H9 (cell line): ENCODE data around the gene TTC17. TPM values are rescaled to one million over a fixed set of nuclear protein-coding genes. Genes with fewer than 3 reads are reported as not detected.

ENCODE experiments used
- DNase-seq: peaks from one replicate; pipeline ENCODE4 v3.0.0-alpha.2; 2017
- H2AFZ ChIP-seq: one replicate; pipeline ENCODE4 v1.6.1; 2013; ENCODE audit warnings: mild to moderate bottlenecking, low read length, control low read depth, moderate library complexity
- H2AK5ac ChIP-seq: 2 replicates; pipeline ENCODE4 v1.6.1; 2013; ENCODE audit warnings: low read length, control low read depth, mixed read lengths; ENCODE audit not compliant: insufficient read length
- H2BK120ac ChIP-seq: one replicate; pipeline ENCODE4 v1.6.1; 2013; ENCODE audit warnings: low read depth, mild to moderate bottlenecking, low read length, control low read depth, inconsistent platforms; ENCODE audit not compliant: poor library complexity, severe bottlenecking
- H2BK12ac ChIP-seq: 2 replicates; pipeline ENCODE4 v1.6.1; 2013; ENCODE audit warnings: low read length, control low read depth, mixed read lengths, low read depth; ENCODE audit not compliant: insufficient read length
- H2BK15ac ChIP-seq: 2 replicates; pipeline ENCODE4 v1.6.1; 2013; ENCODE audit warnings: low read depth, low read length, control low read depth
- H2BK20ac ChIP-seq: one replicate; pipeline ENCODE4 v1.6.1; 2013; ENCODE audit warnings: low read depth, mild to moderate bottlenecking, low read length, control low read depth, inconsistent platforms; ENCODE audit not compliant: poor library complexity, severe bottlenecking
- H2BK5ac ChIP-seq: 2 replicates; pipeline ENCODE4 v1.6.1; 2013; ENCODE audit warnings: low read length, control low read depth, mixed read lengths; ENCODE audit not compliant: insufficient read length
- H3K14ac ChIP-seq: 2 replicates; pipeline ENCODE4 v1.6.1; 2013; ENCODE audit warnings: low read length, control low read depth; ENCODE audit not compliant: insufficient read depth
- H3K18ac ChIP-seq: 2 replicates; pipeline ENCODE4 v1.6.1; 2013; ENCODE audit warnings: low read depth, mild to moderate bottlenecking, mixed read lengths, low read length, control low read depth; ENCODE audit not compliant: insufficient read length
- H3K23ac ChIP-seq: 2 replicates; pipeline ENCODE4 v1.6.1; 2013; ENCODE audit warnings: low read length, control low read depth, mixed read lengths, low read depth; ENCODE audit not compliant: insufficient read length
- H3K23me2 ChIP-seq: 2 replicates; pipeline ENCODE4 v1.6.1; 2013; ENCODE audit warnings: low read depth, mild to moderate bottlenecking, mixed read lengths, low read length, control low read depth; ENCODE audit not compliant: insufficient read length, poor library complexity, severe bottlenecking
- H3K27ac ChIP-seq: 2 replicates; pipeline ENCODE4 v1.5.1; 2013; ENCODE audit warnings: low read length, control low read depth, mixed read lengths, low read depth; ENCODE audit not compliant: insufficient read length
- H3K27me3 ChIP-seq: 2 replicates; pipeline ENCODE4 v1.6.1; 2013; ENCODE audit warnings: low read length, control low read depth, inconsistent platforms; ENCODE audit not compliant: insufficient read depth
- H3K4ac ChIP-seq: 2 replicates; pipeline ENCODE4 v1.6.1; 2013; ENCODE audit warnings: low read depth, mild to moderate bottlenecking, control low read depth, inconsistent platforms, low read length, moderate library complexity
- H3K4me1 ChIP-seq: 2 replicates; pipeline ENCODE4 v1.6.1; 2013; ENCODE audit warnings: low read length, control low read depth, inconsistent platforms; ENCODE audit not compliant: insufficient read depth
- H3K4me2 ChIP-seq: 2 replicates; pipeline ENCODE4 v1.6.1; 2013; ENCODE audit warnings: low read length, control low read depth, mixed read lengths; ENCODE audit not compliant: insufficient read length, insufficient read depth
- H3K56ac ChIP-seq: 2 replicates; pipeline ENCODE4 v1.6.1; 2013; ENCODE audit warnings: low read depth, mild to moderate bottlenecking, mixed read lengths, low read length, control low read depth; ENCODE audit not compliant: insufficient read length
- H3K79me1 ChIP-seq: 2 replicates; pipeline ENCODE4 v1.6.1; 2013; ENCODE audit warnings: low read depth, mild to moderate bottlenecking, moderate library complexity, low read length, control low read depth, inconsistent platforms; ENCODE audit not compliant: insufficient read depth, poor library complexity, severe bottlenecking
- H3K79me2 ChIP-seq: 2 replicates; pipeline ENCODE4 v1.6.1; 2013; ENCODE audit warnings: low read length, control low read depth, inconsistent platforms; ENCODE audit not compliant: insufficient read depth
- H3K9ac ChIP-seq: 2 replicates; pipeline ENCODE4 v1.6.1; 2013; ENCODE audit warnings: low read length, control low read depth, mixed read lengths; ENCODE audit not compliant: insufficient read length; ENCODE audit errors: extremely low read depth
- H3K9me3 ChIP-seq: one replicate; pipeline ENCODE4 v1.6.1; 2013; ENCODE audit warnings: low read depth, low read length, inconsistent platforms; ENCODE audit not compliant: control insufficient read depth
- H3T11ph ChIP-seq: one replicate; pipeline ENCODE4 v1.6.1; 2013; ENCODE audit warnings: mild to moderate bottlenecking, low read length, control low read depth, inconsistent platforms
- H4K20me1 ChIP-seq: one replicate; pipeline ENCODE4 v1.6.1; 2013; ENCODE audit not compliant: control insufficient read depth, insufficient read length, insufficient read depth
- H4K5ac ChIP-seq: 2 replicates; pipeline ENCODE4 v1.6.1; 2013; ENCODE audit warnings: low read depth, mild to moderate bottlenecking, mixed read lengths, low read length, control low read depth; ENCODE audit not compliant: insufficient read length
- H4K8ac ChIP-seq: replicated peaks from 2 replicates; pipeline ENCODE4 v1.6.1; 2013; ENCODE audit warnings: low read length, control low read depth, mixed read lengths, low read depth; ENCODE audit not compliant: insufficient read length
- H4K91ac ChIP-seq: 2 replicates; pipeline ENCODE4 v1.6.1; 2013; ENCODE audit warnings: low read depth, mild to moderate bottlenecking, moderate library complexity, mixed read lengths, low read length, control low read depth; ENCODE audit not compliant: insufficient read length
- H3K27ac Mint-ChIP-seq, 3 experiments: 2 replicates in 2 of 3; 3 replicates in 1 of 3; pipeline ENCODE4 v1.8.0; 2020 to 2021; ENCODE audit warnings: mixed read lengths in 3 of 3, mild to moderate bottlenecking in 1 of 3, moderate library complexity in 1 of 3
- H3K27me3 Mint-ChIP-seq: 2 replicates; pipeline ENCODE4 v1.8.0; 2021; ENCODE audit warnings: low read depth, mild to moderate bottlenecking, moderate library complexity, mixed read lengths
- H3K36me3 Mint-ChIP-seq, 3 experiments: 2 replicates in 2 of 3; 3 replicates in 1 of 3; pipeline ENCODE4 v1.8.0; 2020 to 2021; ENCODE audit warnings: low read depth in 3 of 3, mixed read lengths in 3 of 3; ENCODE audit not compliant: insufficient read depth in 1 of 3
- H3K4me1 Mint-ChIP-seq, 2 experiments: 2 replicates each; pipeline ENCODE4 v1.8.0; 2020; ENCODE audit warnings: mixed read lengths in 2 of 2
- H3K4me3 Mint-ChIP-seq, 2 experiments: 2 replicates in 1 of 2; 3 replicates in 1 of 2; pipeline ENCODE4 v1.8.0; 2020 to 2021; ENCODE audit warnings: mild to moderate bottlenecking in 2 of 2, mixed read lengths in 2 of 2, moderate library complexity in 1 of 2
- H3K9me3 Mint-ChIP-seq, 2 experiments: 2 replicates in 1 of 2; 3 replicates in 1 of 2; pipeline ENCODE4 v1.8.0; 2020; ENCODE audit warnings: mild to moderate bottlenecking in 2 of 2, mixed read lengths in 2 of 2, moderate library complexity in 1 of 2
- CTCF ChIP-seq: fragments of 200-600 bp; sonication (generic); conservative IDR thresholded peaks from 3 replicates; pipeline ENCODE4 v1.8.0; 2021; ENCODE audit warnings: antibody characterized with exemption, mild to moderate bottlenecking
- WGBS: extraction: QIAGEN DNeasy Blood & Tissue Kit; methylation state at CpG from one replicate; pipeline ENCODE4 v1.1.7; 2013; ENCODE audit warnings: missing lambda C conversion rate, low lambda C conversion rate, mixed read lengths; ENCODE audit not compliant: insufficient read length; ENCODE audit errors: extremely low coverage; 5-methylcytosine and 5-hydroxymethylcytosine counted together
- total RNA-seq: library from RNA; stranded (reverse); gene quantifications from 2 replicates; pipeline ENCODE4 v1.2.1, GENCODE V29; 2021

Gene TTC17
- total RNA-seq, 1 experiment from 2014 or later = 68.5 TPM

GRCh38 chr11:43443811-43444210 lies 85.1 kb downstream of the TTC17 start:
- Histone ChIP-seq H3K79me2 (no peaks in the 10 kb centered on the region), H3K4me2 (no peak overlapping the region), H3K4me1 (no peaks in the 10 kb centered on the region), H4K5ac (no peak overlapping the region), H2AFZ (no peak overlapping the region), H3T11ph (no peak overlapping the region), H3K56ac (no peak overlapping the region), H4K8ac (no peak overlapping the region), H3K9ac (no peak overlapping the region), H2BK120ac (no peak overlapping the region), H3K27ac (no peak overlapping the region), H4K20me1 (peaks cover 3% of the 10 kb centered on the region), H3K23me2 (no peaks in the 10 kb centered on the region), H3K4ac (no peak overlapping the region), H2BK12ac (no peak overlapping the region), H2BK20ac (no peak overlapping the region), H3K18ac (no peak overlapping the region), H3K79me1 (no peaks in the 10 kb centered on the region), H3K23ac (no peak overlapping the region), H3K14ac (no peak overlapping the region), H4K91ac (no peak overlapping the region), H2BK15ac (no peak overlapping the region), H3K9me3 (no peaks in the 10 kb centered on the region), H2AK5ac (no peak overlapping the region), H3K27me3 (no peaks in the 10 kb centered on the region), H2BK5ac (no peak overlapping the region)
- TF ChIP-seq CTCF = no peak
- Mint-ChIP-seq H3K4me3 (no peak overlapping the region), H3K4me1 (peaks cover 0 to under 1% of the 10 kb centered on the region in 2 experiments; a peak in 1 of 4 replicates), H3K9me3 (no peaks in the 10 kb centered on the region), H3K27ac (no peak overlapping the region), H3K27me3 (no peaks in the 10 kb centered on the region), H3K36me3 (peaks cover 28 to 59% (median 49%) of the 10 kb centered on the region in 3 experiments)
- no peak for DNase-seq
- no CpG with 5 or more reads among the region's 4 CpGs for WGBS
